ENCODE data around the gene PRR14. TPM values are rescaled to one million over a fixed set of nuclear protein-coding genes. Genes with fewer than 3 reads are reported as not detected.

Gene PRR14
- total and polyA plus RNA-seq, 2 of the 4 experiments (the other 2 are of a cell fraction): 1.4 to 11.9 TPM

DNA sequence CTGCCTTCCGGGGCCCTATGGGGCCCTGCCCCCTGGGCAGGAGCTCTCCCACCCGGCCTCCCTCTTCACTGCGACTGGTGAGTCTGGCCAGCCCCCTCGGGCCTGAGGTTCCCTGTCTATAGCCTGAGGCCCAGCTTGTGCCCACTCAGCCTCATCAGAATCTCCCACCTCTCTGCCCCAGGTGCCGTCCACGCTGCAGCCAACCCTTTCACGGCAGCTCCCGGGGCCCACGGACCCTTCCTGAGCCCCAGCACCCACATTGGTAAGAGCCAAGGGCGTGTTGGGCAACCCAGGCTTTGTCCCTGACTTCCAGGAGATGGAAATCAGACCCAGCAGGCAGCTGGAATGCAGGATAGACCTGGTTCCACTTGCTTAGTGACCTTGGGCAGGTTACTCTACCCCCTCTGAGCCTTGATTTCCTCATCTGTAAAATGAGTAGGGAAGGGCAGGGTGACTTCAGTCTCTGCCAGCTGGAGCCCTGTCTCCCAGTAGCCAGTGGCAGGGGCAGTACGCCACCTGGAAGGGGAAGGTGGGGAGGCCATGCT, 16.7 kb downstream of the PRR14 start:
- BruUV-seq (replicated peaks): no TSS peak
- Histone ChIP-seq H4K91ac (ENCODE audit: insufficient read depth, low read depth, low read length) (no peak overlapping the region), H4K5ac (ENCODE audit: low read depth, low read length) (no peak overlapping the region), H2AK5ac (ENCODE audit: low read depth, low read length) (no peak overlapping the region), H3K4me3 (ENCODE audit: insufficient read depth, low read depth, low read length) (no peak overlapping the region), H3K9ac (ENCODE audit: low read depth, low read length) (no peak overlapping the region), H3K36me3 (ENCODE audit: control insufficient read depth, insufficient read depth, low read length) (peaks cover 80% of the 10 kb centered on the region), H2BK15ac (ENCODE audit: low read depth, low read length) (no peak overlapping the region), H3K27ac (ENCODE audit: insufficient read depth, low read length) (no peak overlapping the region), H2BK120ac (ENCODE audit: low read depth, low read length) (no peak overlapping the region), H3K27me3 (ENCODE audit: control insufficient read depth, insufficient read depth, low read length) (no peaks in the 10 kb centered on the region), H2AK9ac (replicated peaks; ENCODE audit: low read depth, low read length, poor library complexity) (no peak overlapping the region), H3K4ac (ENCODE audit: low read depth, low read length) (no peak overlapping the region), H2BK5ac (ENCODE audit: low read depth, low read length, poor library complexity, severe bottlenecking) (no peak overlapping the region), H3K23ac (ENCODE audit: low read depth, low read length) (no peak overlapping the region), H2BK20ac (ENCODE audit: low read depth, low read length) (no peak overlapping the region), H3K14ac (replicated peaks; ENCODE audit: low read depth, low read length) (no peak overlapping the region), H3K18ac (ENCODE audit: low read depth, low read length) (no peak overlapping the region), H4K20me1 (ENCODE audit: insufficient read depth, low read length) (peaks cover 33% of the 10 kb centered on the region), H3K56ac (ENCODE audit: extremely low read depth, insufficient read depth, low read length) (no peak overlapping the region), H3K4me1 (ENCODE audit: control insufficient read depth, insufficient read depth, low read length) (no peaks in the 10 kb centered on the region), H4K8ac (ENCODE audit: low read depth in 2 of 2, low read length in 2 of 2) (no peak overlapping the region), H2AFZ (replicated peaks; ENCODE audit: low read length, poor library complexity) (no peak overlapping the region), H3K79me1 (ENCODE audit: low read depth in 1 of 2, low read length in 2 of 2) (peaks cover 28 to 45% of the 10 kb centered on the region in 2 experiments), H3K9me1 (ENCODE audit: insufficient read depth, low read length) (peaks cover 5% of the 10 kb centered on the region; the same call in 1 of the 2 replicates), H3K4me2 (ENCODE audit: low read depth, low read length) (no peak overlapping the region), H3K9me3 (ENCODE audit: control insufficient read depth, insufficient read depth, low read length) (no peaks in the 10 kb centered on the region)
- POLR2A ChIA-PET (ENCODE audit: unreplicated experiment): no interaction called here
- ATAC-seq (ENCODE audit: low read depth) (no peak), DNase-seq (no peak)
- no peak for TF ChIP-seq NFE2L2 (IDR thresholded peaks at IDR 0.05; ENCODE audit: low read depth, low read length)
- TF ChIP-seq FOS (IDR thresholded peaks at IDR 0.05; ENCODE audit: low read depth, low read length): no peak
- TF ChIP-seq RFX5 (IDR thresholded peaks at IDR 0.05; ENCODE audit: low read depth, low read length): no peak
- TF ChIP-seq MXI1 (IDR thresholded peaks at IDR 0.05; ENCODE audit: borderline replicate concordance, low read depth, low read length): no peak
- TF ChIP-seq CHD1 (IDR thresholded peaks at IDR 0.05; ENCODE audit: low read depth, low read length): no peak
- TF ChIP-seq, protein P1, sequence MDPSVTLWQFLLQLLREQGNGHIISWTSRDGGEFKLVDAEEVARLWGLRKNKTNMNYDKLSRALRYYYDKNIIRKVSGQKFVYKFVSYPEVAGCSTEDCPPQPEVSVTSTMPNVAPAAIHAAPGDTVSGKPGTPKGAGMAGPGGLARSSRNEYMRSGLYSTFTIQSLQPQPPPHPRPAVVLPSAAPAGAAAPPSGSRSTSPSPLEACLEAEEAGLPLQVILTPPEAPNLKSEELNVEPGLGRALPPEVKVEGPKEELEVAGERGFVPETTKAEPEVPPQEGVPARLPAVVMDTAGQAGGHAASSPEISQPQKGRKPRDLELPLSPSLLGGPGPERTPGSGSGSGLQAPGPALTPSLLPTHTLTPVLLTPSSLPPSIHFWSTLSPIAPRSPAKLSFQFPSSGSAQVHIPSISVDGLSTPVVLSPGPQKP (IDR thresholded peaks at IDR 0.05; ENCODE audit: borderline replicate concordance, low read depth, low read length): no peak
- dilution Hi-C loops (cut with HindIII; ENCODE audit: low sequenced_read_pairs, unreplicated experiment): no loop called here
- intact Hi-C loops (cut with micrococcal nuclease): no loop called here
- CTCF ChIA-PET: no interaction called here
- in situ Hi-C loops (cut with MboI; ENCODE audit: low sequenced_read_pairs): no loop called here
- 92% methylated on average over 8 of the region's 11 CpGs; no CpG with 5 or more reads in 1 of the 2 experiments for WGBS, 2 experiments (ENCODE audit: extremely low coverage in 2 of 2, insufficient read length in 1 of 2)
